Stimulated activated CD8-positive, alpha-beta memory T cell treated with anti-CD3 and anti-CD28 coated beads, Interleukin-12 subunit alpha, Interleukin-12 subunit beta, amount 100 ng/mL, for 1 hour (primary cell): ENCODE data around the gene H3-3A.
"Not testable (repeated sequence)": the region's sequence is repeated elsewhere in the genome, so short reads cannot be mapped to it uniquely, and the experiment has no call there.

Source experiments
- DNase-seq: peaks from one replicate; pipeline ENCODE4 v3.0.0-alpha.2; 2020; ENCODE audit warnings: low read depth

Gene H3-3A

DNA sequence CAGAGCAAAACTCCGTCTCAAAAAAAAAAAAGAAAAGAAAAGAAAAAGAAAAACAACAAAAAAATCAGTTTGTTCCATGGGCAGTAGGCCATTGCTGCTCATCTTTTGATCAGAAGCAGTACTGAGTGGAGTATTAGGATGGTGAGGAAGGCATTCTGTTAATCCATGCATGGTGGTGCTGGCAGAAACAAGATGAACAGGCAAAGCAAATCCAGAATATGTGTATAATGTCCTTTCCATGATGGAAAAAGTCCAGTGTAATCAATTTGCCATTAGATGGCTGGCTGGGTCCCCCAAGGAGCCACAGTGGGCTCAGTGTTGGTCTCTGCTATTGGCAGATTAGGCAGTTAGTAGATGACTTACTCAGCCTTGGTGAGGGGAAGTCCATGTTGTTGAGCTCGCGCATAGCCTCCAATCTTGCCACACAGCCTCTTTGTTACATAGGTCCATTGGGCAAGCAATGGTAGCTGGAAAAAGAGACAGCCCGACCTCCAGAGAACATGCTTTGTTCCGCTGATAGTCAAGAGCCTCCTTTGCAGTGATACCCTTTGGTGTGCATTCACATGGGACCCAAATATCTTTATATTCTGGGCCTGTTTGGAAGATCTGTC is 23.3 kb downstream of the H3-3A start:
- DNase-seq = no peak

DNA sequence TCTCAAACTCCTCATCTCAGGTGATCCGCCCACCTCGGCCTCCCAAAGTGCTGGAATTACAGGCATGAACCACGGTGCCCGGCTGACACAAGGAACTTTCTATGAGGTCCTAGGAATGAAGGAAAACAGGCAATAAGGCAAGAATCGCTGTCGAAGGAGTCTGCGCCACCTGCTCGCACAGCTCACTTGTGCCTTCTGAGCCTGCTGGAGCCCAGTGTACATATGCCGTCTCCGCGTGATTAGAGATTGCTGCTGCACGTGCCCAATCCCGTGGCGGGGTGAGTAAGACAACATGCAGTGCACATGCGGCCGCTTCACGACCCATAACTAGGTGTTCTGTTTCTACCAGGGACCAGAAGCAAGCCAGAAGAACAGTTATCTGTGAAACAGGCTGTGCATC is 24.3 kb downstream of the H3-3A start:
- no peak for DNase-seq

DNA sequence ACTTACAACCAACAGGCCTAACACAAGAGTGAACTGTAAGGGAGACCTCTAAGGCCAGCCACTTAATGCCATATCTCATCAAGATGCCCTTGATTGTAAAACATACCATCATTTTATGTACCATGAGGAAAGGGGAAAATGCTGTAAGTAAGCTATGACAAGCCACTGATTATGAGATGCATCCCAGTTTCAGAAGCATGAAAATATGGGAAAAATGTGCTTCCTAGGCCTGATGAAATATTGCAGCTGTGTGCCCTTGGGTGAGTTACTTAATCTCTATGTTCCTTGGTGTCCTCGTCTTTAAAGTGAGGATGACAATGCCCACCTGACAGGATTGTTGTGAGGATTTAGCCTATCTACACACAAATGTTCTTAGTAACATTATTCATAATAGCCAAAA is 28.9 kb downstream of the H3-3A start:
- no peak for DNase-seq

DNA sequence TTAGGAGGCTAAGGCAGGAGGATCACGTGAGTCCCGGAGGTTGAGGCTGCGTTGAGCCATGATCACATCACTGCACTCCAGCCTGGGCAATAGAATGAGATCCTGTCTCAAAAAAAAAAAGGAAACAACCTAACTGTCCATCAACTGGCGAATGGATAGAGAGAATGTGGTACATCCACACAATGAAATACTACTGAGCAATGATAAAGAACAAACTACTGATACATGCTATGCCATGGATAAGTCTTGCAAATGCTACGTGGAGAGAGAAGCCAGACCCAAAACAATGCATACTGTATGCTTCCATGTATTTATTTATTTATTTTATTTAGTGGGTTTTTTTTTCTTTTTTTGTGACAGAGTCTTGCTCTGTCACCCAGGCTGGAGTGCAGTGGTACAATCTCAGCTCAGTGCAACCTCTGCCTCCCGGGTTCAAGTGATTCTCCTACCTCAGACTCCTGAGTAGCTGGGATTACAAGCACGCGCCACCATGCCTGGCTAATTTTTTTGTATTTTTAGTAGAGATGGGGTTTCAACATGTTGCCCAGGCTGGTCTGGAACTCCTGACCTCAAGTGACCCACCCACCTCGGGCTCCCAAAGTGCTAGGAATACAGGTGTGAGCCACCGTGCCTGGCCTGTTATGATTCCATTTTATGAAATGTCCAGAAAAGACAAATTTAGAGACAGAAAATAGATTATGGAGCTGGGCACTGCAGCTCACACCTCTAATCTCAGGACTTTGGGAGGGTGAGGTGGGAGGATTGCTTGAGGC is 29.7 kb downstream of the H3-3A start:
- not testable (repeated sequence) for DNase-seq

DNA sequence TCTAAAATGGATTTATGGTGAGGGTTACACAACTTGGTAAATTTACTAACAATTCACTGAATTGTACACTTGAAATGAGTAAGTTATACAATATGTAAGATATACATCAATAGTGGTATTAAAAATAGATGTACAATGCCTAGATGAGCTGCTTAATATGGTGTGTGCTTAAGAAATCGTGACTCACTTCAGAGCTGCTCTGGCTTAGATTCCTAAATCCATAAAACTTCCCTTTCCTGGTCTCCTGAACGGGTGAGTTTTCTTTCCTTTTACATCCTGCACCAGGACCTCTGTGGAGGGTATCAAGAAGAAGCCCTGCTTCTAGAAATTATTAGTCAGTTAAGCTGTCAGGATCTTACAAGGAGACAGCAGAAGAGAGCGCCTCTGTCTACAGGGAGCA is 30.4 kb downstream of the H3-3A start:
- no peak for DNase-seq

DNA sequence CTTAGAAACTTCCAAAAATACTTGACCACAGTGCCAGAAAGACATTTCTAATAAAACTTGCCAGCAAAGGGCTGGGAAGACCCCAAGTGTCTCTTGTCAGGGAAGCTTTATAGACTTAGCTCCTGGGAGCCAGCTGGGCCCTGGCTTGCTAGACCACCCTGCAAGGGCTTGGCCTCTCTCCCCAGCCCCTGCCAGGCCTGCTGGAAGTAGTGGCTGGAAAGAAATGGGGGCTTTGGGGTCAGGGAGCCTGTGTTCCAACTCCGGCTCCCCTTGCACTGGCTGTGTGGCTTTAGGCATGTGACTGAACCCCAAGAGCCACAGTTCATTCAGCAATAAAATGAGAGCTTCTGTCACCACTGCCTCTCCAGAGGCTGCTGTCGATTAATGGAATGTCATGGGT is 31.1 kb downstream of the H3-3A start:
- DNase-seq = no peak

DNA sequence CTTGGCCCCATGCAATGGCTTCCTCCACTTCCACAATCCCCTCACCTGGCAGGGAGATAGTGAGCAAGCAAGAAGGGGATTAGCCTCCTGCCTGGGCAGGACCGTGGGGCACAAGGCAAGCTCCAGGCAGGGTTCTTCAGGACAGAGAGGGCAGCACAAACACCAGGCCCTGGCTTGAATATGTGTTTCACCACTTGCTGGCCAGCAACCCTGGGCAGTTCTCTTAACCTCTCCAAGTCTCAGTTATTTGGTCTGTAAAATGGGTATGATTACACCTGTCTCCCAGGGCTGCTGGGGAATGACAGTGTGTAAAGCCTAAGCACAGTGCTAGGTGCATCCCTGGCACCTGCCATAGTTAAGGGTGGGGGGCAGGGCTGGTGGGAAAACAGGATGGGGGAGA is 31.9 kb downstream of the H3-3A start:
- DNase-seq = no peak

DNA sequence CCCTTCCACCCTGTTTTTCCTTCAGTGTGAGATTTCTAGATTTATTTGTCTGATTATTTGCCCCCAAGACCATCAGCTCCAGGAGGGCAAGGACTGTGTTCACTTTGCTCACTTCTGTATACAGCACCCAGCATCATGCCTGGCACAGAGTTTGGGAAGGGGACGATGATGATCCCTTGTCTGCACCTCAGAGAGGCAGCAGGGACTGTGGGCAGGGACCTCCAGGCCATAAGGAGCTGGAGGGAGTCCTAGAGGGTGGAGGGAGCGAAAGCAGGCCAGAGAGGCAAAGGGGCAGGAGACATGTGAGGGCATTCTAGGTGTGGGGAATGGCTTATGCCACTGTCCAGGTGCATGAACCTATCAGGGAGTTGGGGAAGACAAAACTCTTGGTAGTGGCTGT is 32.8 kb downstream of the H3-3A start:
- DNase-seq = no peak

DNA sequence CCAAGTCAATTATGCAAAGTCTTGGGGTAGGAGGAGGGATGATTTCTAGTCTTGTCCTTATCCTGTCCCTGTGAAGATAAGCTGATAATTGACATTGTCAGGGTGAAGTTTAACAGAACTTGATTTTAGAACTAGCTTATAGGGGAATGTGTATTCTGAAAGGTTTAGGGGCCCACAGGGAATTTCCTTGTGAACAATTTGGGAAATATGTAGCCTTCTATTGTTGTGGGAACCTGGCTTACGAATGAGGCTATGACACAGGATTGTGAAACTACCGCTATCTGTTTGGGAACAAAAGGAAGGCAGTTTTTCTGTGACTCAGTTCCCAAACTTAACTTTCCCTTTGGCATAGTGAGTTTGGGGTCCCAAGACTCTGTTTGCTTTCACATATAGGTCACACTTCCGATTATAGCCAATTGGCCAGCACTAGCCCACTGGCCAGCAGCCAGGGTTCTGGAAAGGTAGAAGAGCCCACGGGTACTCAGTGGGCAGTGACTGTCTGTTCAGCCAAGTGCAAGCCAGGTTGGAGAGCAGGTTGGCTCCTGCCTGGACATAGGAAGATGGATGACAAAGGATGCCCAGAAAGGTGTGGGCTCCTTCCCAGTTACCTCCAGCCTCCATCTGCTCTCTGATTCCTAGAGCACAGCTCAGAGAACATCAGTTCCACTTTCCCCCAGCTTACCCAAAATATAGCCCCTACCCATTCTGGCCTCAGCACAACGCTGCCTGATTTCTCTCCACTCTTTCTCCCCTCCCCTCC is 35.5 kb downstream of the H3-3A start:
- DNase-seq = no peak

DNA sequence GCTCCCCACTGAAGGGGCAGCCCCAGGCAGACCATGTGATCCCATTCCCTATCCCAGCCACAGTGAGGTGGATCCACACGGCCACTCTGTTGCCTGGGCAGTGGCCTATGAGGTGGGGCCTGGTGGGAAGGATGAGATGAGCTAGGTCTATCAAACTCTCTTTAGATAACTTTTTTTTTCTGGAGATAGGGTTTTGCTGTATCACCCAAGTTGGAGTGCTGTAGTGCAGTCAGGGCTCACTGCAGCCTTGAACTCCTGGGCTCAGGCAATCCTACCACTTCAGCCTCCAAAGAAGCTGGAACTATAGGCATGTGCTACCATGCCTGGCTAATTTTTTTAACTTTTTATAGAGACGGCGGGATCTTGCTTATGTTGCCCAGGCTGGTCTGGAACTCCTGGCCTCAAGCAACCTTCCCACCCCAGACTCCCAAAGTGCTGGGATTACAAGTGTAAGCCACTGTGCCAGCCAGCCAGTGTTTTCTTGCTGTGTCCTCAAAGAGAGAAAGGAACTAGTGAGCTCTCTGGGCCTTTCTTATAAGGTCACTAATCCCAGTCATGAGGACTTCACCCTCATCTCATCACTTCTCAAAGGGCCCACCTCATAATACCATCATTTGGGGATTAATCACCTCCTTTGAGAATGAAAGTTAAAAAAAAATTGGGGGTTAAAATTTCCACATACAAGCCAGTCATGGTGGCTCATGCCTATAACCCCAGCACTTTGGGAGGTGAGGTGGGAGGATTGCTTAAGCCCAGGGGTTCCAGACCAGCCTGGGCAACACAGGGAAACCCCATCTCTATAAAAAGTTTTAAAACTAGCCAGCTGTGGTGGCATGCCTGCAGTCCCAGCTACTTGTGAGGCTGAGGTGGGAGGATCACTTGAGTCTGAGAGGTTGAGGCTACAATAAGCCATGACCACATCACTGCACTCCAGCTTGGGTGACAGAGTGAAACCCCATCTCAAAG is 36.6 kb downstream of the H3-3A start:
- DNase-seq = no peak

DNA sequence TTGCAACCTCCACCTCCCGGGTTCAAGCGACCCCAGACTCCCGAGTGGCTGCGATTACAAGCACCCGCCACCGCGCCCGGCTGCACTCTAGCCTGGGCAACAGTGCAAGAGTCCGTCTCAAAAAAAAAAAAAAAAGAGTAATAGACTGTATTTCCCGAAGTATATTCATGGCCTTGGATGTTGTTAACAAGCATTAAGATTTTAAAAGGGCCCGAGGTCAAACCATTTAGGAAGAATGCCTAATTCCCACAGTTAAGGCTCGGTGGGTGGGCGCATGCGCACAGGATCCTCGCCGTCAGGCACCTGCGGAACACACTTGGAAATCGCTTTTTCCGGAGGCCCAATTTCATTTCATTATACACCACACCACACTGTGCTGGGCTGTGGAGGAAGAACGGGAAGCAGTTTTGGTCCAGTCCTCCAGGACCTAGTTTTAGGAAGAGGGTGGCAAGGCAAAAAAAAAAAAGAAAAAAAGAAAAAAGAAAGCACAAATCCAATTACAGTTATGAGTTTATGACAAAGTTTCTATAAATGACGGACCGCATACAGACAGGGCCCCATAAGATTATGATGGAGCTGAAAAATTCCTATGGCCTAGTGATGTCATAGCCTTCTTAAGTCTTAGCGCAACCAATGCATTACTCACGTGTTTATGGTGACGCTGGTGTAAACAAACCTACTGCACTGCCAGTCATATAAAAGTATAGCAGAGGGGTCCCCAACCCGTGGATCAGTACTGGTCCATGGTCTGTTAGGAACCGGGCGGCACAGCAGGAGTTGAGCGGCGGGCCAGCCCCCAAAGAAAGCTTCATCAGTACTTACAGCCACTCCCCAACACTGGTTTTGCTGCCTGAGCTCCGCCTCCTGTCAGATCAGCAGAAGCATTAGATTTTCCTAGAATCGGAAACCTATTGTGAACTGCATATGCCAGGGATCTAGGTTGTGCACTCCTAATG is 38.2 kb downstream of the H3-3A start:
- peak; percentile 23 for DNase-seq

DNA sequence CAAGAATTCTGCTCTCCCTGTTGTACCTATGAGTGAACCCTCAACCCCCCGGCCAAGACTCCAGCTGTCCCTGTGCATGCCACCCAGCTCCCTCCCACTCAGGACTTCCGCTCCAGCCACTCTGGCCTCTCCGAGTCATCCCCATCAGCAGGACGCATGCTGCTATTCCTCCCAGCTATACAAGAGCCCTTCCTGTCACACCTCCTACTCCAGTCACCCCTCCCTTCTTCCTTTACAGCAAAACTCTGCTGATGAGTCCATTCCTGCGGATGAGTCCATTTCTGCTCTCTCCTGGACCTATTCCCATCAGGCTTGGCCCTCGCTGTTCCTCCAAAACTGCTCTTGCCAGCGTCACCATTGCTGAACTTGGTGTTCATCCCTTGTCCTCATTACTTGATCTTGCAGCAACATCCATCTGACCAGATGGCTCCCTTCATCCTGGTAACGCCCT is 42.2 kb downstream of the H3-3A start:
- no peak for DNase-seq

DNA sequence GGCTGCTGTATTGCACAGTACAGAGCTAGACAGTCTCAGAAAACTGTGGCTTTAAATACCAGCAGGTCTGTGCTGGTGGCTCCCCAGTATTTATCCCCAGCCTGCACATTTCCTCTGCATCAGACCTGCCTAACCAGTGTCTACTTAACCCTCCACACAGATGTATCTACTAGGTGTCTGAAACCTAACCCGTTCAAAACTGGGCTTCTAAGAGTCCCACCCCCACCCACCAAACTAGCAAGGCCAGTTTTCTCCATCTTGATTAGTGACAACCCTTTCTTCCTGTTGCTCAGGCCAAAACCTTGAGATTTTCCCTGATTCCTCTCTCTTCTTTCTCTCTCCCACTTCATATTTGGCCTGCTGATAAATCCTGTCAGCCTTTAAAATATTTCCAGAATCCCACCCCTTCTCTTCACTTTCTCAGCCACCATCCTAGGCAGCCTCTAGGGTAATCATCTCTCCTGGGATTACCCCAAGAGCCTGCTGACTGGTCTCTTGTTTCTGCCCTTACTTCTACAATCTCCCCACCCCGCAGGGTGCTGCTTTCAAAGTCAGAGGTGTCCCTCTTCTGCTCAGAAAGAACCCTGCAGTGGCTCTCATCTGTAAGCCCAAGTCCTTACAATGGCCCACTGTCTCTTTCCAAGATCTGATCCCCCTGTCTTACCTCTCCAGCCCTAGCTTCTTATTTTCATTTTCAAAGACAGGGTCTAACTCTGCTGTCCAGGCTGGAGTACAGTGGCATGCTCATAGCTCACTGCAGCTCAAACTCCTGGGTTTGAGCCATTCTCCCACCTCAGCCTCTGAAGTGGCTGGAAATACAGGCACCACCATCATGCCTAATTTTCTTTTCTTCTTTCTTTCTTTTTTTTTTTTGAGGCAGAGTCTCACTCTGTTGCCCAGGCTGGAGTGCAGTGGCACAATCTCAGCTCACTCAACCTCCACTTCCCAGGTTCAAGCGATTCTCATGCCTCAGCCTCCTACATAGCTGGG is 45.2 kb downstream of the H3-3A start:
- no peak for DNase-seq

DNA sequence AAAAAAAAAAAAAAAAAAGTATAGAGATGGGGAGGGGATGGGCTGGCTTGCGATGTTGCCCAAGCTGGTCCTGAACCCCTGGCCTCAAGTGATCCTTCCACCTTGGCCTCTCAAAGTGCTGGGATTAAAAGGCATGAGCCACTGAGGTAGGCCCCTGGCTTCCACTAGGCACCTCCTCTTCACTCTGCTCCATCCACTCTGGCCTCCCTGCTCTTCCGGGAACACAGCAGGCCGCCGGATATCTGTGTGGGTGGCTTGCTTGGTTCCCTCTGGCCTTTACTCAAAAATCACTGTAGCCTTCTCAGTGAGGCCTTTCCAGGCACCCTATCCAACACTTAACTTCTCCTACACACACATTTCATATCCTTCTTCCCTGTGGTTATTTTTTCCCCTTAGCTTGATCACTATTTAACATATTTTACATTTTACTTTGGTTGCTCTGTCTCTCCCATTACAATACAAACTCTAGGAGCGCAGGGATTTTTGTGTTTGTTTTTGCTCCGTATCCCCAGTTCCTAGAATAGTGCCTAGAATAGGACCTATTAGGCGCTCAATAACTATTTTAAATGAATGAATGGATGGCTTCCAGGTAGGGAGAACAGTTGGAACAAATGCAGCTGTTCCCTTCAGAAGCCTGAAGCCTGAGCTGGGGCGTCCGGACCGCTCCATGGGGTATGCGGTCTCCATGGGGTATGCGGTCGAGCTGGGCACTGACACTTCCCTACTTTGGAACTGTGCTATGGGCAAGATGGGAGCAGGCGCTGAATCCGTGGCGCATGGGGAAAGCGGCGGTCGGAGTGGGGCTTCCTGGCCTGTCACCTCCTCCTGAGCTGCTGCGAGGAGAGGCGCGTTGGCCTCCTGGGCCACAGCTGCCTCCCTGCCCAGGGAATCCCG is 46.7 kb downstream of the H3-3A start:
- no peak for DNase-seq

DNA sequence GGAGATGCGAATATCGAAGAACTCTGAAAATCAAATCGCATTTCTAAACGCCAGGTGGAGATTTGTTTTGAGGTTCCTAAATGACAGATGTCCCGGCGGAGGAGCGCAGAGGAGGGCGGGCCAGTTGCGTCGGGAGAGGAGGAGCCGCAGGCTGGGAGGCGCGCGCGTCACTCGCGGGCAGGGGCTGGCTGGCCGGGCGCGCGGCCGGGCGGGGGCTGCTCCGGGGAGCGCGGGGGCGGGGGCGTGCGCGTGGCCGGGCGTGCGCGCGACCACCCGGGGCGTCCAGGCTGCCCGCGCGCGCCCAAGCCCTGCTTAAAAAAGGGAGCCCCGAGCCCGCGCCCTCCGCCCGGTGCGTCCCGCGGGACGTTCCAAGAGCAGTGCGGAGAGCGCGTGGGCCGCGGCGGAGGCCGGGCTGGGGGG is 47.3 kb downstream of the H3-3A start:
- peak; percentile 52 for DNase-seq

DNA sequence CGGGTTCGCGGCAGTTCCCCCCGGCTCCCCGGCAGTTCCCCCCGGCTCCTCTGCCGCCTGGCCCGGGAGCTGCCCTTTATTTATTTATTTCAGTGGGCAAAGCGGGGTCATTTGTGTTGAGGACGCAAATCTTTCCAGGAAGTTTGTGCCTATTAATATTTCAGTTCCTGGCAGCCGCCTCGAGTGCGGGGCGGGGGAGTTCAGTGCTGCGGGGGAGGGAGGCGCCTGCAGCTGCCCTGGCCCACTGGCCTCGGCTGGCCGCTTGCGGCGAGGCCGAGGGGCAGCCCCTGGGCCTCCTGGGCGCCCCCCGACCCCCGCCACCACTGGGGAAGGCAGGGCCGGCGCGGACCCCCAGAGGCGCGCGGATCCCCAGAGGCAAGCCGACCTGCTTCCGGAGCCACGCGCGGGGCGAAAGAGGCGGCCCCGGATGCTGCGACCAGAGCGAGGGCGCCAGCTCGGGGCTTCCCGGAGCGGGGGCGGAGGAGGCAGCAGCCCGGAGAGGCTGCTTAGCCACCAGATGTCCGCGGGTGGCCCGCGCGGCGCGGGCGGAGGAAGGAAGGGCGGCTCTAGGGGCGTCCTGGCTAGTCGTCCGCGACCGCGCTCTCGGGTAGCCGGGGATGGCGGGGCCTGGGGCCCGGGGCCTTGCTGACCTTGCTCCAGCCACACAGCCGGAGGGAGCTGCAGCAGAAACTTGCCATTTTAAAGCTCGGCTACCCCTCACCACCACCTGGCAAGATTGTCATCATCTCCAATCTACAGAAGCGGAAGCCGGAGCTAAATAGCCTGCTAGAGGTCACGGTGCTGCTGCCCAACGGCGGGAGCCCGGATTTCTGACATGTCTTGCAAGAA is 48.0 kb downstream of the H3-3A start:
- peak; percentile 41 for DNase-seq

DNA sequence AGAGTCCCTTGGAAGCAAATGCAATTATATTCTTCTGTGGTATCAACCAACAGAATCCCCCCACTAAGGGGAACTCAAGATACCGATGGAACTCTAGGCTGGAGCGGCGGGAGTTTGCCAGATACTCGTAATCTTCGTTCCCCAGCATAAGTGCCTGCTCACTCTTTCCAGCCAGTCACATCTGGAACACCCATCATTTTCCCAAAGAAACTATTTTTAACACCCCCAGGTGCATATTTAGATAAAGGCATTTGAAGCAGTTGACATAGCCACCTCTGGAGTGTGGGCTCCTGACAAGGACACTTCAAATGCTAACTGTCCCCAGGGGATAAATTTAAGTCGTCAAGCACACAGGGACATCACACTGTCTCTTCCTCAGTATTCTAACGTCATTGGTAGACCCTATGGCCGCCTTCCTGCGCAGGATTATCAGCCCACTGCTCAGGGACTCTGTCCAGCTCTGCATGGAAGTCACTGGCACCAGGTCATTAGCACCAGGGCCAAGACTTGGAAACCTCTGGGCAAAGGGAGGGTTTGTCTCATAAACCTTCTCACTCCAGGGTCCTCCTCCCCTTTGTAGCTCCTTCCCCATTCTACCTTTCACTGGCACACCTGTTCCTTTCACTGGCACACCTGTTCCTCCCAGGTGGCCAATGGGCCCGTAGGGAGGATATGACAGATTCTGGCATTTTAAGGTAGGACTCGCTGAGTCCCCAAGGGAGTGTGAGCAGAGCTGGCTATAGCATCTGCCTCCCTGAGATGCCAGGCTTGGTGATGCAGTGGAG is 48.8 kb downstream of the H3-3A start:
- DNase-seq = no peak
